ENCODE data around the gene ROR1.
"Not testable (repeated sequence)": the region's sequence is repeated elsewhere in the genome, so short reads cannot be mapped to it uniquely, and the experiment has no call there.

ROR1 gene

DNA sequence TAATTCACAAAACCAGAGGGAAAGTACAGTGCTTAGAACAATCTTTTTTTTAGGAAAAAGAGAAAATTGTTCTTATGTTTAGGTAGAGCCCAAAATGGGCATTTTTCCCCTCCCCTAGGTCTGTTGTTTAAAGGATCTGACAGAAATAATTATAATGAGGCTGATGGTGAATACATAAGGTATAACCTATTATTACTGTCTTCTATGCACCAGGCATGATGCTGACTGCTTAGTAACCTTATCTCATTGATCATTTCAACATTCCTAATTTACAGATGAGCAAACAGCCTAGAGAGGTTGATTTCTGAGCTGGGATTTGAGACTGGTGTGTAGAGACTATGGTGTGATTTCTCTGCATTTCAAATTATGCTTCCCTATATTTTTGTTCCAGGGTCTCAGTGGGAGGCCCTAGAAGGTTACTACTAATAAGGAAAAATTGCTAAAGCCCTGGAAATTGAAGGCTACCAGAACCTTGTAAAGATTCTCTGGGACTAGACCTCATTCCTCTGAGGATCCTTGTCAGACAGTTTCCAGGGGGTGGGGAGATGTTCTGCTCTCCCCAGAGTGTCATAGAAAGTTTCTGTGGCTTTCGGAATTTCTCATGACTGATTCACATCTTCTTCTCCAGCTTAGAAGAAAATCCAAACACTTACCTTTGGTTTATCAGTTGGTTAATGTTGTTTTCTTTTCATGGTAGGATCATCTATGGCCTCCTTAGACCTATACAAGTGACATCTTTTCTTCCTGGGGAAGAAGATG lies 44.9 kb downstream of the ROR1 start:
- Histone ChIP-seq H3K36me3 (ENCODE audit: control insufficient read depth in 1 of 2, insufficient read depth in 2 of 2, low read length in 2 of 2) (no peaks in the 10 kb centered on the region), H3K9ac (ENCODE audit: low read depth in 1 of 2, low read length in 2 of 2) (no peak overlapping the region), H3K27ac (ENCODE audit: low read depth, low read length) (no peak overlapping the region), H3K4me1 (ENCODE audit: control insufficient read depth in 1 of 2, insufficient read depth in 2 of 2, low read length in 2 of 2) (peaks cover 12 to 15% of the 10 kb centered on the region in 2 donors), H3K27me3 (ENCODE audit: control insufficient read depth in 1 of 2, insufficient read depth in 2 of 2, low read length in 2 of 2) (no peaks in the 10 kb centered on the region), H3K4me3 (ENCODE audit: low read depth in 1 of 2, low read length in 2 of 2) (no peak overlapping the region), H3K9me3 (ENCODE audit: control insufficient read depth in 1 of 2, low read length in 2 of 2) (no peaks in the 10 kb centered on the region)

DNA sequence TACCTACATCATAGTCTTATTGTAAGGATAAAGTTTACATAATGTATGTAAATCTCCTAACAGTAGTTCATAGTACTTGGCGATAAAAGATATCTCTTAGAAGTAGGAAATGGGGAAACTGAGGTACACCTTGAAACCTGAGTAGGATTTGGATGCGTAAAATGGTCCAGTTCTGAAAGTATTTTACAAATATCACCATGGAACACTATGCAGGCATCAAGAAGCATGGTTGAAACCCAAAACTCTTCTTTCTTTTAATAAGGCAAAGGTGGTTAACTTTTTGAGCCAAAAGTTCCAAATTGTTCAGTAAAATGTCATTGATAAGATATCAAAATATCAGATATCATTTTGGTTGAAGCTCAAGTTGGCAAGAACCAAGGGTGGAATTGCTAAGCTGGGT lies 46.0 kb downstream of the ROR1 start:
- H3K27ac ChIP-seq (ENCODE audit: low read depth, low read length), result no peak overlapping the region
- no peak overlapping the region for H3K9ac ChIP-seq (ENCODE audit: low read depth in 1 of 2, low read length in 2 of 2)
- H3K27me3 ChIP-seq (ENCODE audit: control insufficient read depth in 1 of 2, insufficient read depth in 2 of 2, low read length in 2 of 2), result no peaks in the 10 kb centered on the region
- H3K4me1 ChIP-seq (ENCODE audit: control insufficient read depth in 1 of 2, insufficient read depth in 2 of 2, low read length in 2 of 2), result peaks cover 12 to 15% of the 10 kb centered on the region in 2 donors
- H3K36me3 ChIP-seq (ENCODE audit: control insufficient read depth in 1 of 2, insufficient read depth in 2 of 2, low read length in 2 of 2), result no peaks in the 10 kb centered on the region
- no peaks in the 10 kb centered on the region for H3K9me3 ChIP-seq (ENCODE audit: control insufficient read depth in 1 of 2, low read length in 2 of 2)
- H3K4me3 ChIP-seq (ENCODE audit: low read depth in 1 of 2, low read length in 2 of 2), result no peak overlapping the region

DNA sequence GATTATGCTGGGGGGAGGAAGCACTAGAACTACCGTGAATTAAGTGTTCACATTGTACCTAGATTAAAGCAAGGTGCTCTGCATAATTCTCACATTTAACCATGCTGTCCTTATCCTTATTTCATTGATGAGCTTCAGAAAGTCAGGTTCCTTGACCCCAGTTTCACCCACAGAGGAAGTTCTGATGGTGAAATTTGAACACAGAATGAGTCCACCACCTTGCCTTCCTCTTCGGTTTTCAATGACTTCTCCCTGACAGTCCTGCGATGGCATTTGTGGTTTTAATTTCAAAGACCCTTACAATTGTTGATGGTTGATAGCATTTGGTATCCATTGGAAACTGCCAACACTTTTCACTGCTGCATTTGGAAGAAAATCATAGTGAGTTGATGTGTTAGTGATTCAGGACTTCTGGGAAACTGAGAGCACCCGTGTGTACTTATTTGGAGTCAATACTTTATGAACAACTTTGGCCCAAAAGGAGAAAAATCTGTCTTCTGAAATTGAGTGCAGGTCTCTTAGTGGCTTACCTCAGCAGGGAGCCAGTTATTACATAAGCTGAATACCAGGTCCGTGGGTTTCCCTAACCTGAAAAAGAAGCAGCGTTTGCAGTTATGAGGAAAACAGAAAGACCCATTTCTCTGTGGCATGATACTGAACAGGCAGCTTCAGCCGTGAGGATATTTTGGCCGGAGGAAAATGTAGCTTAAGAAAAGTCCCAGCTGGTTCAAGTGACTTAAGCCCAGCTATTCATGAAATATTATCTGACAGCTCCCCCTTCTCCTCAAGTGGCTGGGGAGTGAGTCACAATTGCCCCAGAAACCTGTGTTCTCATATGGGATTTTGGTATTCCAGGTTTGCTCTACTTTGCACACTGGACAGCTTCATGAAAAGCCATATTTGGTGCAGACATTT lies 47.5 kb downstream of the ROR1 start:
- no peak overlapping the region for H3K27ac ChIP-seq (ENCODE audit: low read depth, low read length)
- no peaks in the 10 kb centered on the region for H3K27me3 ChIP-seq (ENCODE audit: control insufficient read depth in 1 of 2, insufficient read depth in 2 of 2, low read length in 2 of 2)
- H3K4me1 ChIP-seq (ENCODE audit: control insufficient read depth in 1 of 2, insufficient read depth in 2 of 2, low read length in 2 of 2), result peaks cover 11 to 15% of the 10 kb centered on the region in 2 donors
- no peaks in the 10 kb centered on the region for H3K9me3 ChIP-seq (ENCODE audit: control insufficient read depth in 1 of 2, low read length in 2 of 2)
- no peak overlapping the region for H3K4me3 ChIP-seq (ENCODE audit: low read depth in 1 of 2, low read length in 2 of 2)
- no peaks in the 10 kb centered on the region for H3K36me3 ChIP-seq (ENCODE audit: control insufficient read depth in 1 of 2, insufficient read depth in 2 of 2, low read length in 2 of 2)
- H3K9ac ChIP-seq (ENCODE audit: low read depth in 1 of 2, low read length in 2 of 2), result no peak overlapping the region

DNA sequence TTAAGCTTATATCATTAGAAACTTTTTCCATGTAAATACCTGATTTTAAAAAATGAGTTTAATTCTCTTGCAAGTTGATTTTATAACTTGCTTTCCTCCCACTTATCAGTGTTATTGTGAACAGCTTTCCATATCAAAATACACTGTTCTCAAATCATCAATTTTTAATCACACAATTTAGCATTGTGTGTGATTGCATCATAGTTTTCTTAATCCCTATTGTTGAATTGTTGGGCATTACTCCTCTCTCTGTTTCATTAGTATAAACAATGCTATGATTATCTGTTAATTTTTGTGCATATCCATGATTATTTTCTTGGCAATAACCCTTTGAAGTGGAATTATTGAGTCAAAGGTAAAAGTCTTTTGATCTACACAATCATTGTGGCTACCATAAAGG lies 48.7 kb downstream of the ROR1 start:
- Histone ChIP-seq H3K27ac (ENCODE audit: low read depth, low read length) (no peak overlapping the region), H3K9ac (ENCODE audit: low read depth in 1 of 2, low read length in 2 of 2) (no peak overlapping the region), H3K9me3 (ENCODE audit: control insufficient read depth in 1 of 2, low read length in 2 of 2) (no peaks in the 10 kb centered on the region), H3K27me3 (ENCODE audit: control insufficient read depth in 1 of 2, insufficient read depth in 2 of 2, low read length in 2 of 2) (no peaks in the 10 kb centered on the region), H3K4me3 (ENCODE audit: low read depth in 1 of 2, low read length in 2 of 2) (no peak overlapping the region), H3K4me1 (ENCODE audit: control insufficient read depth in 1 of 2, insufficient read depth in 2 of 2, low read length in 2 of 2) (peaks cover 1 to 3% of the 10 kb centered on the region in 2 donors), H3K36me3 (ENCODE audit: control insufficient read depth in 1 of 2, insufficient read depth in 2 of 2, low read length in 2 of 2) (no peaks in the 10 kb centered on the region)

DNA sequence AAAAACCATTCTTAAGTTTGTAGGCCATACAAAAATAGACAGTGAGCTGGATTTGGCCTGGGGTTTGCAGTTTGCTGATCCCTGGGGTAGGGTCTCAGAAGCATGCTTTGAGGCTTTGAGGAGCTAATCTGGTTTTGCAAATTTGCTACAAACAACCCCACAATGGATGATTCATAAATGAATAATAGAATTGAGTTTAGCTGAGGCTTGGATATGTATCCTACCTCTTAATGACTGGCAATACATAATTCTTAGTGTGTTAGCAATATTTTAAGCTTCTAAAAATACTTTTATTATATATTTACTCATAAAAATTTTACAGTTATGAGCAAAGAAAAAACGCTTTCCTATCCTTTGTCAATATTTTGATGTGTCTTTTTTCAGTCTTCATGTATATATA lies 50.6 kb downstream of the ROR1 start:
- Histone ChIP-seq H3K4me1 (ENCODE audit: control insufficient read depth in 1 of 2, insufficient read depth in 2 of 2, low read length in 2 of 2) (peaks cover 3 to 4% of the 10 kb centered on the region in 2 donors), H3K27ac (ENCODE audit: low read depth, low read length) (no peak overlapping the region), H3K4me3 (ENCODE audit: low read depth in 1 of 2, low read length in 2 of 2) (no peak overlapping the region), H3K36me3 (ENCODE audit: control insufficient read depth in 1 of 2, insufficient read depth in 2 of 2, low read length in 2 of 2) (no peaks in the 10 kb centered on the region), H3K9ac (ENCODE audit: low read depth in 1 of 2, low read length in 2 of 2) (no peak overlapping the region), H3K27me3 (ENCODE audit: control insufficient read depth in 1 of 2, insufficient read depth in 2 of 2, low read length in 2 of 2) (no peaks in the 10 kb centered on the region), H3K9me3 (ENCODE audit: control insufficient read depth in 1 of 2, low read length in 2 of 2) (no peaks in the 10 kb centered on the region)

DNA sequence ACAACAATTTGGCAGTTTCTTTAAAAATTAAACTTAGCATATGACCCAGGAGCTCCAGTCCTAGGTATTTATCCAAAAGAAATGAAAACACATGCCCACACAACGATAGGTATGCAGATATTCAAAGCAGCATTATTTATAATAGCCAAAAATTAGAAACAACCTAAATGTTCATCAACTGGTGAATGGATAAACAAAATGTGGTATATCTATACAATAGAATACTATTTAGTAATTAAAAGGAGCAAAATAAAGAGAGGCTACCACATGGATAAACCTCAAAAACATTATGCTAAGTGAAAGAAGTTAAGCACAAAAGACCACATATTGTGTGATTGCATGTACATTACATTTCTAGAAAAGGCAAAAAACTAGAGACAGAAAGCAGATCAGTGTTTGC lies 51.3 kb downstream of the ROR1 start:
- no peaks in the 10 kb centered on the region for H3K27me3 ChIP-seq (ENCODE audit: control insufficient read depth in 1 of 2, insufficient read depth in 2 of 2, low read length in 2 of 2)
- no peak overlapping the region for H3K4me3 ChIP-seq (ENCODE audit: low read depth in 1 of 2, low read length in 2 of 2)
- no peak overlapping the region for H3K9ac ChIP-seq (ENCODE audit: low read depth in 1 of 2, low read length in 2 of 2)
- H3K9me3 ChIP-seq (ENCODE audit: control insufficient read depth in 1 of 2, low read length in 2 of 2), result no peaks in the 10 kb centered on the region
- H3K27ac ChIP-seq (ENCODE audit: low read depth, low read length), result no peak overlapping the region
- H3K4me1 ChIP-seq (ENCODE audit: control insufficient read depth in 1 of 2, insufficient read depth in 2 of 2, low read length in 2 of 2), result peaks cover 3 to 10% of the 10 kb centered on the region in 2 donors
- no peaks in the 10 kb centered on the region for H3K36me3 ChIP-seq (ENCODE audit: control insufficient read depth in 1 of 2, insufficient read depth in 2 of 2, low read length in 2 of 2)

DNA sequence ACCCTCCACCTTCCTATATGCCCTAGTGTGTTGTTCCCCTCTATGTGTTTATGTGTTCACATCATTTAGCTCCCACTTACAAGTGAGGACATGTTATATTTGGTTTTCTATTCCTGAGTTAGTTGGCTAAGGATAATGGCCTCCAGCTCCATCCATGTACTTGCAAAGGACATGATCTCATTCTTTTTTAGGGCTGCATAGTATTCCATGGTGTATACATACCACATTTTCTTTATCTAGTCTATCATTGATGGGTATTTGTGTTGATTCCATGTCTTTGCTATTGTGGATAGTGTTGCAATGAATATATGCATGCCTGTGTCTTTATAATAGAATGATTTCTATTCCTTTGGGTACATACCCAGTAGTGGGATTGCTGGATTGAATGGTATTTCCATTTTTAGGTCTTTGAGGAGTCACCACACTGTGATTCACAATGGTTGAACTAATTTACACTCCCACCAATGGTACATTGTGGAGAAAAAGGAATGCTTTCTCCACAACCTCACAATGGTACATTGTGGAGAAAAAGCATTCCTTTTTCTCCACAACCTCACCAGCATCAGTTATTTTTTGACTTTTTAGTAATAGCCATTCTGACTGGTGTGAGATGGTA lies 52.5 kb downstream of the ROR1 start:
- H3K27me3 ChIP-seq (ENCODE audit: control insufficient read depth in 1 of 2, insufficient read depth in 2 of 2, low read length in 2 of 2); H3K36me3 ChIP-seq (ENCODE audit: control insufficient read depth in 1 of 2, insufficient read depth in 2 of 2, low read length in 2 of 2); H3K9ac ChIP-seq (ENCODE audit: low read depth in 1 of 2, low read length in 2 of 2); H3K27ac ChIP-seq (ENCODE audit: low read depth, low read length); H3K4me3 ChIP-seq (ENCODE audit: low read depth in 1 of 2, low read length in 2 of 2); H3K9me3 ChIP-seq (ENCODE audit: control insufficient read depth in 1 of 2, low read length in 2 of 2): not testable (repeated sequence)
- peaks cover 11 to 12% of the 10 kb centered on the region in 2 donors for H3K4me1 ChIP-seq (ENCODE audit: control insufficient read depth in 1 of 2, insufficient read depth in 2 of 2, low read length in 2 of 2)

DNA sequence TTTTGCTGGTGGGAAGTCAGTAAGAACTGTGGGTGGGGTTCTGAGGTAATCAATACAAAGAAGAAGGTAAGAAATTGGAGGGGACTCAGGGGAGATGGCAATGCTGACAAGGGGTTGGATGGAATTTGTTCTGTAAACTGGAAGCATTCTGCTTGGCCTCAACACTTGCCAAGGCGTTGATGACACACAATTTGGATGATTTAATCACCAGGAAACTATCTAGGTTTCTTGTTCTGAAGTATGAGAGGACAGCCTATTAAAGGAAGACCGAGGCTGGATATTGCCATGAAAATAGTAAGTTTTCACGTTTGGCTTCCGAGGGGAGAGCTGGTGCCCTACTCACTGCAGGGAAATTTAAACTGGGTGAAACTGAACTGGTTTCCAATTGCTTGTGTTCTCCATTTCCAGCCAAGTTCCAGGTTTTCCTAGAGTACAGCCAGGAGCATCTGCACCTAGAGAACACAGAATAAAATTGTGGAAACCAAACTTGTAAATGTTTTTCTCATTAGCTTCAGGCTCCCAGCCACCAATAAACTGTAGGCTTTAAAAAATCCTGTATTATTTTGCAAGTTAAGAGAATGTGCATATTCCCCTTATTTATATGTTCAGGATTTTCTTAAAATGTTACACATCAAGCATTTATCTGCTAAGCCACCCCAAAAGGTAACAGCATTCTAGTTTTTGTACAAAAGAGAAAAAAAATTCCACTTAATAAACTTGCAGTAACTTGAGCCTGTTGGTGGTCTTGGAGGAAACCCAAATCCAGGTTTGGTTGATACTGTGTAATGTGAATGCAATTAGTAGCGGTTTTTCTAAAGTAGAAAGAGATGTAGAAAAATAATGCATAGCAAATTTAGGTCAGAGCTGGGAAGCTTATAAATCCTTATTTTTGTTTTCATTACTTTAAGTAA lies 53.8 kb downstream of the ROR1 start:
- Histone ChIP-seq H3K4me1 (ENCODE audit: control insufficient read depth in 1 of 2, insufficient read depth in 2 of 2, low read length in 2 of 2) (peaks cover 12 to 13% of the 10 kb centered on the region in 2 donors), H3K27me3 (ENCODE audit: control insufficient read depth in 1 of 2, insufficient read depth in 2 of 2, low read length in 2 of 2) (no peaks in the 10 kb centered on the region), H3K36me3 (ENCODE audit: control insufficient read depth in 1 of 2, insufficient read depth in 2 of 2, low read length in 2 of 2) (no peaks in the 10 kb centered on the region), H3K9ac (ENCODE audit: low read depth in 1 of 2, low read length in 2 of 2) (no peak overlapping the region), H3K27ac (ENCODE audit: low read depth, low read length) (no peak overlapping the region), H3K9me3 (ENCODE audit: control insufficient read depth in 1 of 2, low read length in 2 of 2) (no peaks in the 10 kb centered on the region), H3K4me3 (ENCODE audit: low read depth in 1 of 2, low read length in 2 of 2) (no peak overlapping the region)

DNA sequence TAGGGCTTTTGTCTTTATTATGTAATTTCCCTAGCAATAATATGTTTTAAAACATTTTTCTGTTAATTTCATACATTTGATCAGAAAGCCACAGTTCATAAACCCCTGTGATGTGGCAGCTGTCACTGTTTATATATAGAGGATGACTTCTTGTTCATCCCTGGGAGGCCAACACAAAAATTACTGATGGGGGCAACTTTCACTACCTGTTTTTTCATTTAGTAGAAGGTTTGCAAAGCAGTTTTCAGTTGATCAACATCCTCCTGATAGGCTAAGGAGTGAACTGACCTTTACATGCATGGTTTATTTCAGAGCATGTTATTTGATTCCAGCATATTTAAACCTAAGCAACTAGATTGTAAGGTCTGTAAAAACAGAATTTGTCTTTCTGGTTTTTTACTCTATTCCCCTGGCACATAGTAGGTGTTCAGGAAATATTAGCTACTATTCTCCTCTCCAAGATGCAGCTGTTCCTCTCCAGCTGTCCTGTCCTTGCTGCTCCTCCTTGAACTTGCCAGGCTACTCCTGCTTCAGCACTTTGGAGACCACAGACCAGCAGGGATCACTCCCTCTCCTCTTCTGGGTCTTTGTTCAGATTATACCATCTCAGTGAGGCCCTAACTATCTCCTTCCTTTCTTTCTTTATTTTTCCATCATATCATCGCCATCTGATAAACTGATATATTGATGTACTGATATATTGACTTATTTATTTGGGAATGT lies 54.7 kb downstream of the ROR1 start:
- no peak overlapping the region for H3K9ac ChIP-seq (ENCODE audit: low read depth in 1 of 2, low read length in 2 of 2)
- no peaks in the 10 kb centered on the region for H3K27me3 ChIP-seq (ENCODE audit: control insufficient read depth in 1 of 2, insufficient read depth in 2 of 2, low read length in 2 of 2)
- peaks cover 12 to 13% of the 10 kb centered on the region in 2 donors for H3K4me1 ChIP-seq (ENCODE audit: control insufficient read depth in 1 of 2, insufficient read depth in 2 of 2, low read length in 2 of 2)
- H3K36me3 ChIP-seq (ENCODE audit: control insufficient read depth in 1 of 2, insufficient read depth in 2 of 2, low read length in 2 of 2), result no peaks in the 10 kb centered on the region
- no peaks in the 10 kb centered on the region for H3K9me3 ChIP-seq (ENCODE audit: control insufficient read depth in 1 of 2, low read length in 2 of 2)
- no peak overlapping the region for H3K27ac ChIP-seq (ENCODE audit: low read depth, low read length)
- H3K4me3 ChIP-seq (ENCODE audit: low read depth in 1 of 2, low read length in 2 of 2), result no peak overlapping the region
